ENCODE measurements around the gene VTI1A. TPM values are rescaled to one million over a fixed set of nuclear protein-coding genes. Genes with fewer than 3 reads are reported as not detected.

Gene VTI1A
- total and polyA plus RNA-seq, 2 of the 13 experiments (the other 11 are each of a cell fraction or from before 2014, with no cell fraction given): 11.7 to 32.7 TPM

GRCh38 chr10:112507046-112507445 is 60.0 kb downstream of the VTI1A start:
- Histone ChIP-seq H3K9me3 (ENCODE audit: low read length) (no peaks in the 10 kb centered on the region), H3K36me3 (replicated peaks in 1 of 2; ENCODE audit: control insufficient read depth in 1 of 2, insufficient read depth in 2 of 2, low read length in 2 of 2) (no peaks in the 10 kb centered on the region), H4K20me1 (ENCODE audit: insufficient read depth, low read length) (no peaks in the 10 kb centered on the region), H3K4me1 (ENCODE audit: insufficient read depth, low read length) (peaks cover 8% of the 10 kb centered on the region; the same call in 1 of the 2 replicates), H3K27ac (ENCODE audit: extremely low read length, insufficient read depth, low read length) (no peak overlapping the region), H3K4me2 (ENCODE audit: low read depth, low read length) (no peak overlapping the region), H2AFZ (ENCODE audit: low read length) (no peak overlapping the region), H3K27me3 (ENCODE audit: control insufficient read depth in 1 of 2, insufficient read depth in 2 of 2, low read length in 2 of 2) (no peaks in the 10 kb centered on the region), H3K9ac (ENCODE audit: insufficient read depth, low read depth, low read length) (no peak overlapping the region), H3K4me3 (replicated peaks in 1 of 3; ENCODE audit: insufficient read depth in 1 of 3, low read depth in 2 of 3, low read length in 3 of 3) (no peak overlapping the region), H3K79me2 (ENCODE audit: insufficient read depth, low read length) (no peaks in the 10 kb centered on the region)
- intact Hi-C loops (cut with micrococcal nuclease; ENCODE audit: unreplicated experiment) (no loop called here), in situ Hi-C loops (cut with HindIII; ENCODE audit: extremely low pct_ligation_motif_present, low pct_unique_long_range_greater_than_20kb) (no loop called here)
- TF ChIP-seq PBX2 (CRISPR knock-in tag; IDR thresholded peaks at IDR 0.05) (no peak), RBAK (CRISPR knock-in tag; IDR thresholded peaks at IDR 0.05) (no peak), TBP (CRISPR knock-in tag; IDR thresholded peaks at IDR 0.05) (no peak), YEATS4 (CRISPR knock-in tag; IDR thresholded peaks at IDR 0.05; ENCODE audit: borderline replicate concordance) (no peak), ZNF296 (CRISPR knock-in tag; conservative IDR thresholded peaks at IDR 0.05) (no peak)
- TF ChIP-seq, protein P1, sequence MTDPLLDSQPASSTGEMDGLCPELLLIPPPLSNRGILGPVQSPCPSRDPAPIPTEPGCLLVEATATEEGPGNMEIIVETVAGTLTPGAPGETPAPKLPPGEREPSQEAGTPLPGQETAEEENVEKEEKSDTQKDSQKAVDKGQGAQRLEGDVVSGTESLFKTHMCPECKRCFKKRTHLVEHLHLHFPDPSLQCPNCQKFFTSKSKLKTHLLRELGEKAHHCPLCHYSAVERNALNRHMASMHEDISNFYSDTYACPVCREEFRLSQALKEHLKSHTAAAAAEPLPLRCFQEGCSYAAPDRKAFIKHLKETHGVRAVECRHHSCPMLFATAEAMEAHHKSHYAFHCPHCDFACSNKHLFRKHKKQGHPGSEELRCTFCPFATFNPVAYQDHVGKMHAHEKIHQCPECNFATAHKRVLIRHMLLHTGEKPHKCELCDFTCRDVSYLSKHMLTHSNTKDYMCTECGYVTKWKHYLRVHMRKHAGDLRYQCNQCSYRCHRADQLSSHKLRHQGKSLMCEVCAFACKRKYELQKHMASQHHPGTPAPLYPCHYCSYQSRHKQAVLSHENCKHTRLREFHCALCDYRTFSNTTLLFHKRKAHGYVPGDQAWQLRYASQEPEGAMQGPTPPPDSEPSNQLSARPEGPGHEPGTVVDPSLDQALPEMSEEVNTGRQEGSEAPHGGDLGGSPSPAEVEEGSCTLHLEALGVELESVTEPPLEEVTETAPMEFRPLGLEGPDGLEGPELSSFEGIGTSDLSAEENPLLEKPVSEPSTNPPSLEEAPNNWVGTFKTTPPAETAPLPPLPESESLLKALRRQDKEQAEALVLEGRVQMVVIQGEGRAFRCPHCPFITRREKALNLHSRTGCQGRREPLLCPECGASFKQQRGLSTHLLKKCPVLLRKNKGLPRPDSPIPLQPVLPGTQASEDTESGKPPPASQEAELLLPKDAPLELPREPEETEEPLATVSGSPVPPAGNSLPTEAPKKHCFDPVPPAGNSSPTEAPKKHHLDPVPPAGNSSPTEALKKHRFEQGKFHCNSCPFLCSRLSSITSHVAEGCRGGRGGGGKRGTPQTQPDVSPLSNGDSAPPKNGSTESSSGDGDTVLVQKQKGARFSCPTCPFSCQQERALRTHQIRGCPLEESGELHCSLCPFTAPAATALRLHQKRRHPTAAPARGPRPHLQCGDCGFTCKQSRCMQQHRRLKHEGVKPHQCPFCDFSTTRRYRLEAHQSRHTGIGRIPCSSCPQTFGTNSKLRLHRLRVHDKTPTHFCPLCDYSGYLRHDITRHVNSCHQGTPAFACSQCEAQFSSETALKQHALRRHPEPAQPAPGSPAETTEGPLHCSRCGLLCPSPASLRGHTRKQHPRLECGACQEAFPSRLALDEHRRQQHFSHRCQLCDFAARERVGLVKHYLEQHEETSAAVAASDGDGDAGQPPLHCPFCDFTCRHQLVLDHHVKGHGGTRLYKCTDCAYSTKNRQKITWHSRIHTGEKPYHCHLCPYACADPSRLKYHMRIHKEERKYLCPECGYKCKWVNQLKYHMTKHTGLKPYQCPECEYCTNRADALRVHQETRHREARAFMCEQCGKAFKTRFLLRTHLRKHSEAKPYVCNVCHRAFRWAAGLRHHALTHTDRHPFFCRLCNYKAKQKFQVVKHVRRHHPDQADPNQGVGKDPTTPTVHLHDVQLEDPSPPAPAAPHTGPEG (CRISPR knock-in tag; IDR thresholded peaks at IDR 0.05): no peak
- TF ChIP-seq, protein P2, sequence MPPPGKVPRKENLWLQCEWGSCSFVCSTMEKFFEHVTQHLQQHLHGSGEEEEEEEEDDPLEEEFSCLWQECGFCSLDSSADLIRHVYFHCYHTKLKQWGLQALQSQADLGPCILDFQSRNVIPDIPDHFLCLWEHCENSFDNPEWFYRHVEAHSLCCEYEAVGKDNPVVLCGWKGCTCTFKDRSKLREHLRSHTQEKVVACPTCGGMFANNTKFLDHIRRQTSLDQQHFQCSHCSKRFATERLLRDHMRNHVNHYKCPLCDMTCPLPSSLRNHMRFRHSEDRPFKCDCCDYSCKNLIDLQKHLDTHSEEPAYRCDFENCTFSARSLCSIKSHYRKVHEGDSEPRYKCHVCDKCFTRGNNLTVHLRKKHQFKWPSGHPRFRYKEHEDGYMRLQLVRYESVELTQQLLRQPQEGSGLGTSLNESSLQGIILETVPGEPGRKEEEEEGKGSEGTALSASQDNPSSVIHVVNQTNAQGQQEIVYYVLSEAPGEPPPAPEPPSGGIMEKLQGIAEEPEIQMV (CRISPR knock-in tag; IDR thresholded peaks at IDR 0.05; ENCODE audit: low read depth): no peak
- TF ChIP-seq, protein P3, sequence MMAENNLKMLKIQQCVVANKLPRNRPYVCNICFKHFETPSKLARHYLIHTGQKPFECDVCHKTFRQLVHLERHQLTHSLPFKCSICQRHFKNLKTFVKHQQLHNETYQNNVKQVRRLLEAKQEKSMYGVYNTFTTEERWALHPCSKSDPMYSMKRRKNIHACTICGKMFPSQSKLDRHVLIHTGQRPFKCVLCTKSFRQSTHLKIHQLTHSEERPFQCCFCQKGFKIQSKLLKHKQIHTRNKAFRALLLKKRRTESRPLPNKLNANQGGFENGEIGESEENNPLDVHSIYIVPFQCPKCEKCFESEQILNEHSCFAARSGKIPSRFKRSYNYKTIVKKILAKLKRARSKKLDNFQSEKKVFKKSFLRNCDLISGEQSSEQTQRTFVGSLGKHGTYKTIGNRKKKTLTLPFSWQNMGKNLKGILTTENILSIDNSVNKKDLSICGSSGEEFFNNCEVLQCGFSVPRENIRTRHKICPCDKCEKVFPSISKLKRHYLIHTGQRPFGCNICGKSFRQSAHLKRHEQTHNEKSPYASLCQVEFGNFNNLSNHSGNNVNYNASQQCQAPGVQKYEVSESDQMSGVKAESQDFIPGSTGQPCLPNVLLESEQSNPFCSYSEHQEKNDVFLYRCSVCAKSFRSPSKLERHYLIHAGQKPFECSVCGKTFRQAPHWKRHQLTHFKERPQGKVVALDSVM (CRISPR knock-in tag; IDR thresholded peaks at IDR 0.05): no peak
- TF ChIP-seq, protein P4, sequence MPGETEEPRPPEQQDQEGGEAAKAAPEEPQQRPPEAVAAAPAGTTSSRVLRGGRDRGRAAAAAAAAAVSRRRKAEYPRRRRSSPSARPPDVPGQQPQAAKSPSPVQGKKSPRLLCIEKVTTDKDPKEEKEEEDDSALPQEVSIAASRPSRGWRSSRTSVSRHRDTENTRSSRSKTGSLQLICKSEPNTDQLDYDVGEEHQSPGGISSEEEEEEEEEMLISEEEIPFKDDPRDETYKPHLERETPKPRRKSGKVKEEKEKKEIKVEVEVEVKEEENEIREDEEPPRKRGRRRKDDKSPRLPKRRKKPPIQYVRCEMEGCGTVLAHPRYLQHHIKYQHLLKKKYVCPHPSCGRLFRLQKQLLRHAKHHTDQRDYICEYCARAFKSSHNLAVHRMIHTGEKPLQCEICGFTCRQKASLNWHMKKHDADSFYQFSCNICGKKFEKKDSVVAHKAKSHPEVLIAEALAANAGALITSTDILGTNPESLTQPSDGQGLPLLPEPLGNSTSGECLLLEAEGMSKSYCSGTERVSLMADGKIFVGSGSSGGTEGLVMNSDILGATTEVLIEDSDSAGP (CRISPR knock-in tag; IDR thresholded peaks at IDR 0.05; ENCODE audit: borderline replicate concordance): no peak
- ChIA-PET CTCF (ENCODE audit: low intra/inter-chr PET ratio, low total read pairs) (no interaction called here), POLR2A (no interaction called here)
- 75% methylated on average over 4 of the region's 4 CpGs for WGBS (ENCODE audit: low lambda C conversion rate)
- DNase-seq (ENCODE audit: low spot score) (no peak), ATAC-seq (no peak), FAIRE-seq (no peak)
- no TSS peak for BruUV-seq (replicated peaks)

Data from HepG2 (cell line).